ELF-1 (cell line): ENCODE data around the gene AGO1.
"Not testable (repeated sequence)": the region's sequence is repeated elsewhere in the genome, so short reads cannot be mapped to it uniquely, and the experiment has no call there.

Experiments used
- DNase-seq: peaks from one replicate; pipeline ENCODE4 v3.0.0-alpha.2; 2016; ENCODE audit warnings: low read depth, low spot score

The AGO1 gene

DNA sequence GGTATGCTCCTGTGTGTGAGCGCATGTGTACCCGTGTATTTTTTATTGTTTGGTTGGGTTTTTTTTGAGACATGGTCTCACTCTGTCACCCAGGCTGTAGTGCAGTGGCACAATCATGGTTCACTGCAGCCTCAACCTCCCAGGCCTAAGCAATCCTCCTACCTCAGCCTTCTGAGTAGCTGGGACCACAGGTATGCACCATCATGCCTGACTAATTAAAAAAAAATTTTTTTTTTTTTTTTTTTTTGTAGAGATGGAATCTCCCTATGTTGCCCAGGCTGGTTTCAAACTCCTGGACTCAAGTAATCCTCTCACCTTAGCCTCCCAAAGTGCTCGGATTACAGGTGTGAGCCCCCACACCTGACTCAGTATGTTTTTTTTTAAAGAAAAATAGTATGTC, 89.6 kb downstream of the AGO1 start:
- not testable (repeated sequence) for DNase-seq

DNA sequence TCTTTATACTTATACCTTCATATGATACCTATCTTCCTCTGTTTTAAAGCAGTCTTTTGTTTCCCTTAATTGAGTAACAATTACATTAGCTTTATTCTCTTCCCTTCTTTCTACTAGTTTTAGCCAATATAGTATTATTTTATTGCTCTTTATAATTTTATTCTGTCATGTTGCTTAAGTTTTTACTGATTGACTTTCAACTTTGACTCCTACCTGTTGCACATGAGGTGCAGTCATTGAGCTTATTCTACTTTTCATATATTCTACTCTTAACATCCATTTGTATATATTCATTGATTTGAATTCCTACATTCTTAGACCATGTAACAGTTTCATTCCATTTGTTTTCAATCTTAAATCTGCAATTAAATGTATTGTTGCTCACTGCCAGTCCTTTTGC, 97.1 kb downstream of the AGO1 start:
- no peak for DNase-seq
